GM23248 (cell line): ENCODE data around the gene TP53AIP1. TPM values are rescaled to one million over a fixed set of nuclear protein-coding genes. Genes with fewer than 3 reads are reported as not detected.

ENCODE experiments used
- DNase-seq: peaks from one replicate; pipeline ENCODE4 v3.0.0-alpha.2; 2015
- H2AFZ ChIP-seq: fragments of 200-600 bp; sonication (generic); 2 replicates; pipeline ENCODE4 v1.6.1; 2016; ENCODE audit warnings: antibody characterized with exemption
- H3F3A ChIP-seq: fragments of 200-600 bp; sonication (generic); 2 replicates; pipeline ENCODE4 v1.6.1; 2016; ENCODE audit warnings: mild to moderate bottlenecking, antibody characterized with exemption, mixed run types; ENCODE audit not compliant: insufficient read depth
- H3K27ac ChIP-seq: fragments of 200-600 bp; sonication (generic); 2 replicates; pipeline ENCODE4 v1.5.1; 2016; ENCODE audit warnings: mild to moderate bottlenecking
- H3K27me3 ChIP-seq: fragments of 200-600 bp; sonication (generic); replicated peaks from 2 replicates; pipeline ENCODE4 v1.6.1; 2016; ENCODE audit warnings: mild to moderate bottlenecking; ENCODE audit not compliant: insufficient read depth
- H3K36me3 ChIP-seq: fragments of 200-600 bp; sonication (generic); 2 replicates; pipeline ENCODE4 v1.6.1; 2016; ENCODE audit warnings: low read depth, mild to moderate bottlenecking
- H3K4me1 ChIP-seq: fragments of 200-600 bp; sonication (generic); 2 replicates; pipeline ENCODE4 v1.6.1; 2016; ENCODE audit warnings: mild to moderate bottlenecking; ENCODE audit not compliant: insufficient read depth
- H3K4me2 ChIP-seq: fragments of 200-600 bp; sonication (generic); one replicate; pipeline ENCODE4 v1.6.1; 2016; ENCODE audit warnings: mild to moderate bottlenecking; ENCODE audit not compliant: unreplicated experiment
- H3K4me3 ChIP-seq: fragments of 200-600 bp; sonication (generic); 2 replicates; pipeline ENCODE4 v1.5.1; 2016; ENCODE audit warnings: mild to moderate bottlenecking
- H3K79me2 ChIP-seq: fragments of 200-600 bp; sonication (generic); 2 replicates; pipeline ENCODE4 v1.6.1; 2016; ENCODE audit warnings: mild to moderate bottlenecking; ENCODE audit not compliant: insufficient read depth
- H3K9ac ChIP-seq: fragments of 200-600 bp; sonication (generic); 2 replicates; pipeline ENCODE4 v1.6.1; 2016; ENCODE audit warnings: mild to moderate bottlenecking
- H3K9me2 ChIP-seq: fragments of 200-600 bp; sonication (generic); 2 replicates; pipeline ENCODE4 v1.6.1; 2016; ENCODE audit warnings: mixed run types, mild to moderate bottlenecking, moderate library complexity; ENCODE audit not compliant: insufficient read depth
- H3K9me3 ChIP-seq: fragments of 200-600 bp; sonication (generic); one replicate; pipeline ENCODE4 v1.6.1; 2017; ENCODE audit warnings: low read depth
- H4K20me1 ChIP-seq: fragments of 200-600 bp; sonication (generic); 2 replicates; pipeline ENCODE4 v1.6.0; 2016; ENCODE audit not compliant: insufficient read depth
- EZH2 ChIP-seq: fragments of 200-600 bp; sonication (generic); IDR thresholded peaks from 2 replicates; pipeline ENCODE4 v1.6.1; 2018; ENCODE audit warnings: antibody characterized with exemption, mild to moderate bottlenecking; ENCODE audit not compliant: insufficient read depth, poor library complexity, severe bottlenecking
- EZH2phosphoT487 ChIP-seq: fragments of 200-600 bp; sonication (generic); IDR thresholded peaks from 2 replicates; pipeline ENCODE4 v1.6.1; 2018; ENCODE audit warnings: antibody characterized with exemption, moderate library complexity, mild to moderate bottlenecking, low read depth; ENCODE audit not compliant: insufficient read depth
- WGBS, 2 experiments: methylation state at CpG; one replicate each; pipeline ENCODE4 v1.1.6; 2015 to 2017; ENCODE audit warnings: low lambda C conversion rate in 2 of 2, low coverage in 1 of 2; ENCODE audit errors: missing lambda C conversion rate in 2 of 2; 5-methylcytosine and 5-hydroxymethylcytosine counted together
- in situ Hi-C: fragments of 300-500 bp; cut with MboI; formaldehyde crosslinking; loops from 2 replicates; pipeline ENCODE4 v1.15.0; 2020
- polyA plus RNA-seq: library from polyadenylated mRNA; unstranded; fragments of >200 nt; fragmentation: Nextera tagmentation; extraction: Ambion mirVana; gene quantifications from 2 replicates; pipeline ENCODE4 v1.2.1, GENCODE V29; 2016
- total RNA-seq: library from RNA; depleted of rRNA; stranded (reverse); fragments of >200 nt; shearing (Covaris generic); gene quantifications from 2 replicates; pipeline ENCODE4 v1.2.3, GENCODE V29; 2014

TP53AIP1 gene
- total and polyA plus RNA-seq, 2 experiments from 2014 or later: not detected

GRCh38 chr11:128926437-128927107, 16.1 kb downstream of the TP53AIP1 start:
- in situ Hi-C loops: no loop called here
- Histone ChIP-seq H3K9me2 (no peaks in the 10 kb centered on the region), H3K27me3 (peaks cover 34% of the 10 kb centered on the region), H3K4me3 (no peak overlapping the region), H3K36me3 (no peaks in the 10 kb centered on the region), H3K9me3 (no peaks in the 10 kb centered on the region), H3K9ac (no peak overlapping the region), H3F3A (no peaks in the 10 kb centered on the region), H4K20me1 (no peaks in the 10 kb centered on the region), H3K4me1 (no peaks in the 10 kb centered on the region), H2AFZ (no peak overlapping the region), H3K79me2 (no peaks in the 10 kb centered on the region), H3K27ac (no peak overlapping the region), H3K4me2 (no peak overlapping the region)
- 76 to 78% methylated on average over 16 to 17 of the region's 17 CpGs for WGBS, 2 experiments
- TF ChIP-seq EZH2 (no peak), EZH2phosphoT487 (no peak)
- DNase-seq: no peak

GRCh38 chr11:128926000-128926399, 16.7 kb downstream of the TP53AIP1 start:
- Histone ChIP-seq H3K9me2 (no peaks in the 10 kb centered on the region), H3K4me2 (no peak overlapping the region), H3F3A (no peaks in the 10 kb centered on the region), H3K4me1 (no peaks in the 10 kb centered on the region), H3K79me2 (no peaks in the 10 kb centered on the region), H3K4me3 (no peak overlapping the region), H3K27ac (no peak overlapping the region), H2AFZ (no peak overlapping the region), H3K27me3 (peaks cover 34% of the 10 kb centered on the region), H3K9me3 (no peaks in the 10 kb centered on the region), H3K9ac (no peak overlapping the region), H3K36me3 (no peaks in the 10 kb centered on the region), H4K20me1 (no peaks in the 10 kb centered on the region)
- in situ Hi-C loops: no loop called here
- 52 to 60% methylated on average over 3 of the region's 3 CpGs for WGBS, 2 experiments
- no peak for TF ChIP-seq EZH2
- no peak for TF ChIP-seq EZH2phosphoT487
- DNase-seq: no peak

- Histone ChIP-seq H4K20me1 (no peaks in the 10 kb centered on the region), H3K9me2 (no peaks in the 10 kb centered on the region), H3K9me3 (no peaks in the 10 kb centered on the region), H3K27ac (no peak overlapping the region), H2AFZ (no peak overlapping the region), H3K4me3 (no peak overlapping the region), H3F3A (no peaks in the 10 kb centered on the region), H3K4me2 (no peak overlapping the region), H3K27me3 (peaks cover 35% of the 10 kb centered on the region), H3K9ac (no peak overlapping the region), H3K79me2 (no peaks in the 10 kb centered on the region), H3K36me3 (no peaks in the 10 kb centered on the region), H3K4me1 (no peaks in the 10 kb centered on the region)
- in situ Hi-C loops: no loop called here
- TF ChIP-seq EZH2phosphoT487 (no peak), EZH2 (no peak)
- WGBS, 2 experiments: 51 to 57% methylated on average over 2 of the region's 2 CpGs
- no peak for DNase-seq
Measured at GRCh38 chr11:128925250-128925600, 17.4 kb downstream of the TP53AIP1 start.

GRCh38 chr11:128924510-128925249, 18.0 kb downstream of the TP53AIP1 start:
- Histone ChIP-seq H3K9ac (no peak overlapping the region), H3K4me3 (no peak overlapping the region), H3K4me2 (no peak overlapping the region), H4K20me1 (no peaks in the 10 kb centered on the region), H3K9me3 (no peaks in the 10 kb centered on the region), H3K9me2 (no peaks in the 10 kb centered on the region), H3K27ac (no peak overlapping the region), H3K36me3 (no peaks in the 10 kb centered on the region), H3F3A (no peaks in the 10 kb centered on the region), H2AFZ (no peak overlapping the region), H3K27me3 (peaks cover 39% of the 10 kb centered on the region), H3K79me2 (no peaks in the 10 kb centered on the region), H3K4me1 (no peaks in the 10 kb centered on the region)
- in situ Hi-C loops: no loop called here
- TF ChIP-seq EZH2phosphoT487 (no peak), EZH2 (no peak)
- no peak for DNase-seq
- 61 to 64% methylated on average over 15 to 16 of the region's 16 CpGs for WGBS, 2 experiments
